ENCODE data around the gene AP3B1. TPM values are rescaled to one million over a fixed set of nuclear protein-coding genes. Genes with fewer than 3 reads are reported as not detected.

AP3B1 gene
- total and polyA plus RNA-seq, 2 of the 8 experiments (the other 6 are each of a cell fraction or from before 2014, with no cell fraction given), result 45.8 to 48.3 TPM

GRCh38 chr5:78334811-78335210 is 40.3 kb upstream of the AP3B1 start:
- peaks cover 4 to 12% (median 7%) of the 10 kb centered on the region in 4 experiments; a peak in 5 of 7 replicates for H3K27me3 ChIP-seq (replicated peaks in 1 of 4; ENCODE audit: control insufficient read depth in 3 of 4, extremely low read depth in 1 of 4, insufficient read depth in 3 of 4, low read length in 3 of 4)
- no peak overlapping the region for H3K4me2 ChIP-seq (ENCODE audit: insufficient read depth in 1 of 2, low read depth in 2 of 2, low read length in 2 of 2)
- H2AK5ac ChIP-seq (ENCODE audit: low read depth, low read length), result no peak overlapping the region
- H3K79me1 ChIP-seq (ENCODE audit: low read depth, low read length), result no peaks in the 10 kb centered on the region
- no peak overlapping the region for H3K56ac ChIP-seq (replicated peaks; ENCODE audit: insufficient read length, low read depth, low read length)
- H3K4ac ChIP-seq (replicated peaks; ENCODE audit: insufficient read length, low read depth, low read length), result no peak overlapping the region
- no peak for DNase-seq (ENCODE audit: low read depth in 1 of 2, low spot score in 2 of 2)
- no peak overlapping the region for H2AFZ ChIP-seq (ENCODE audit: low read length)
- no peaks in the 10 kb centered on the region for H3K36me3 ChIP-seq (ENCODE audit: control insufficient read depth in 2 of 4, insufficient read depth in 4 of 4, low read length in 3 of 4)
- no peak overlapping the region for H3K18ac ChIP-seq (ENCODE audit: extremely low read depth, low read length)
- H3K27ac ChIP-seq (ENCODE audit: low read depth, low read length), result no peak overlapping the region
- H3K4me1 ChIP-seq (replicated peaks in 1 of 4; ENCODE audit: control insufficient read depth in 3 of 4, insufficient read depth in 4 of 4, low read length in 3 of 4), result no peaks in the 10 kb centered on the region
- peak overlapping the region; percentile 94 for H3K14ac ChIP-seq (ENCODE audit: insufficient read length)
- H2BK120ac ChIP-seq (replicated peaks; ENCODE audit: low read depth, low read length), result no peak overlapping the region
- H4K91ac ChIP-seq (replicated peaks; ENCODE audit: insufficient read length, low read length), result no peak overlapping the region
- H2BK12ac ChIP-seq (ENCODE audit: low read depth, low read length), result no peak overlapping the region
- no peak overlapping the region for H2BK20ac ChIP-seq (ENCODE audit: low read length)
- no peak overlapping the region for H3K4me3 ChIP-seq (ENCODE audit: extremely low read depth in 1 of 4, insufficient read depth in 2 of 4, low read depth in 3 of 4, low read length in 4 of 4)
- WGBS, 2 experiments (ENCODE audit: extremely low coverage in 1 of 2, insufficient coverage in 1 of 2, insufficient read length in 1 of 2, insufficient replicate concordance in 2 of 2, low coverage in 1 of 2, low lambda C conversion rate in 2 of 2, missing lambda C conversion rate in 1 of 2), result 70% methylated on average over 3 of the region's 3 CpGs; no CpG with 5 or more reads in 1 of the 2 experiments
- no peak overlapping the region for H3K9ac ChIP-seq (replicated peaks in 1 of 4; ENCODE audit: extremely low read depth in 1 of 4, low read depth in 3 of 4, low read length in 3 of 4)
- no peak for FAIRE-seq
- TF ChIP-seq USF2 (IDR thresholded peaks at IDR 0.05; ENCODE audit: low read length) (no peak), EP300 (IDR thresholded peaks at IDR 0.05; ENCODE audit: borderline replicate concordance in 1 of 2, low read depth in 2 of 2, low read length in 2 of 2) (no peak), RBBP5 (IDR thresholded peaks at IDR 0.05; ENCODE audit: borderline replicate concordance, low read depth, low read length) (no peak), RFX5 (IDR thresholded peaks at IDR 0.05; ENCODE audit: borderline replicate concordance, low read depth, low read length) (no peak), SIN3A (conservative IDR thresholded peaks at IDR 0.05 in 1 of 2, IDR thresholded peaks at IDR 0.05 in 1 of 2; ENCODE audit: low read depth in 1 of 2, low read length in 2 of 2) (no peak), RXRA (IDR thresholded peaks at IDR 0.05; ENCODE audit: insufficient read depth, low read depth, low read length) (no peak), TAF1 (IDR thresholded peaks at IDR 0.05; ENCODE audit: low read depth, low read length) (no peak), ASH2L (IDR thresholded peaks at IDR 0.05; ENCODE audit: low read length) (no peak), BACH1 (IDR thresholded peaks at IDR 0.05; ENCODE audit: low read length) (no peak), GABPA (IDR thresholded peaks at IDR 0.05; ENCODE audit: borderline replicate concordance, insufficient read depth, low read length) (no peak), NRF1 (IDR thresholded peaks at IDR 0.05; ENCODE audit: low read depth, low read length) (no peak)
- no peak overlapping the region for H2BK5ac ChIP-seq (ENCODE audit: low read depth, low read length)
- H4K8ac ChIP-seq (ENCODE audit: extremely low read depth, insufficient read depth, low read length), result no peak overlapping the region
- H3K79me2 ChIP-seq (ENCODE audit: control insufficient read depth in 1 of 2, insufficient read depth in 2 of 2, low read length in 2 of 2), result no peaks in the 10 kb centered on the region
- H3K23ac ChIP-seq (ENCODE audit: insufficient read length), result no peak overlapping the region
- no peak overlapping the region for H4K5ac ChIP-seq (ENCODE audit: insufficient read length, low read depth, low read length)
- H3K23me2 ChIP-seq (ENCODE audit: low read depth, low read length), result no peaks in the 10 kb centered on the region
- H2BK15ac ChIP-seq (ENCODE audit: low read length), result no peak overlapping the region
- ChIA-PET POLR2A (ENCODE audit: partially characterized antibody) (no interaction called here), CTCF (ENCODE audit: partially characterized antibody) (interaction anchor here (0.7 to 1.3 kb wide), 2 partner anchors 133 to 371 kb away, joined by 4 read pairs; no protein-coding TSS in a partner anchor)
- H4K20me1 ChIP-seq (replicated peaks in 1 of 2; ENCODE audit: control insufficient read depth in 1 of 2, insufficient read depth in 2 of 2, low read length in 2 of 2), result no peaks in the 10 kb centered on the region
- H3K9me3 ChIP-seq (ENCODE audit: insufficient read depth in 2 of 2, low read depth in 1 of 2, low read length in 1 of 2), result no peaks in the 10 kb centered on the region

Data from H1 (cell line).